SU-DHL-6 (cell line): ENCODE data around the gene APBA2.

Source experiments
- H2AFZ ChIP-seq: fragments of 200-600 bp; sonication (generic); 2 replicates; pipeline ENCODE4 v1.6.1; 2014; ENCODE audit warnings: low read depth, mild to moderate bottlenecking, moderate library complexity, mixed read lengths, antibody characterized with exemption, low read length; ENCODE audit not compliant: severe bottlenecking
- H3F3A ChIP-seq: fragments of 200-600 bp; shearing (Covaris generic); 2 replicates; pipeline ENCODE4 v1.6.0; 2016; ENCODE audit warnings: antibody characterized with exemption, mild to moderate bottlenecking; ENCODE audit not compliant: insufficient read depth
- H3K27ac ChIP-seq: fragments of 200-600 bp; sonication (generic); 2 replicates; pipeline ENCODE4 v1.5.1; 2016; ENCODE audit warnings: low read depth, mild to moderate bottlenecking, low read length, moderate library complexity, mixed read lengths
- H3K27me3 ChIP-seq: fragments of 200-600 bp; sonication (generic), shearing (Covaris generic); 2 replicates; pipeline ENCODE4 v1.6.0; 2014; ENCODE audit warnings: mild to moderate bottlenecking, low read length
- H3K36me3 ChIP-seq: fragments of 200-600 bp; sonication (generic); 2 replicates; pipeline ENCODE4 v1.6.1; 2014; ENCODE audit warnings: mild to moderate bottlenecking, low read length, mixed read lengths
- H3K4me2 ChIP-seq: fragments of 300-600, 200-600 bp; shearing (Covaris generic), sonication (generic); 2 replicates; pipeline ENCODE4 v1.6.0; 2014; ENCODE audit warnings: low read length, low read depth, mild to moderate bottlenecking; ENCODE audit not compliant: poor library complexity, severe bottlenecking
- H3K4me3 ChIP-seq: fragments of 200-600 bp; sonication (generic); 2 replicates; pipeline ENCODE4 v1.5.1; 2014; ENCODE audit warnings: antibody characterized with exemption, low read length, mild to moderate bottlenecking, mixed read lengths; ENCODE audit not compliant: insufficient read depth, poor library complexity, severe bottlenecking
- H3K79me2 ChIP-seq: fragments of 200-600 bp; sonication (generic); 2 replicates; pipeline ENCODE4 v1.6.1; 2014; ENCODE audit warnings: mild to moderate bottlenecking, low read length, moderate library complexity; ENCODE audit not compliant: insufficient read depth
- H3K9ac ChIP-seq: fragments of 200-600 bp; sonication (generic); 2 replicates; pipeline ENCODE4 v1.7.0; 2014; ENCODE audit warnings: mild to moderate bottlenecking, low read length
- H3K9me2 ChIP-seq: fragments of 200-600 bp; sonication (generic); replicated peaks from 2 replicates; pipeline ENCODE4 v1.6.1; 2014; ENCODE audit warnings: low read length; ENCODE audit not compliant: insufficient read depth
- H3K9me3 ChIP-seq: fragments of 200-600 bp; sonication (generic); 2 replicates; pipeline ENCODE4 v1.6.1; 2014; ENCODE audit warnings: low read length, mixed read lengths; ENCODE audit not compliant: insufficient read depth
- H4K20me1 ChIP-seq: fragments of 200-600 bp; sonication (generic); 2 replicates; pipeline ENCODE4 v1.6.1; 2014; ENCODE audit warnings: low read depth, mild to moderate bottlenecking, antibody characterized with exemption, low read length, moderate library complexity, mixed read lengths
- EZH2phosphoT487 ChIP-seq: fragments of 200-600 bp; sonication (generic), shearing (Covaris generic); conservative IDR thresholded peaks from 2 replicates; pipeline ENCODE4 v1.6.1; 2018; ENCODE audit warnings: mild to moderate bottlenecking, antibody characterized with exemption, low read length, moderate library complexity, mixed read lengths
- TF ChIP-seq, protein P1 (sequence below): fragments of 200-600 bp; sonication (generic); IDR thresholded peaks from one replicate; pipeline ENCODE4 v1.5.1; 2017; ENCODE audit warnings: antibody characterized with exemption, mild to moderate bottlenecking, low read length, moderate library complexity; ENCODE audit not compliant: insufficient read depth, poor library complexity, severe bottlenecking

APBA2 gene

GRCh38 chr15:28917791-28918140, 32.0 kb downstream of the APBA2 start:
- no peak overlapping the region for H3K9ac ChIP-seq
- no peaks in the 10 kb centered on the region for H3K79me2 ChIP-seq
- TF ChIP-seq, protein P1, sequence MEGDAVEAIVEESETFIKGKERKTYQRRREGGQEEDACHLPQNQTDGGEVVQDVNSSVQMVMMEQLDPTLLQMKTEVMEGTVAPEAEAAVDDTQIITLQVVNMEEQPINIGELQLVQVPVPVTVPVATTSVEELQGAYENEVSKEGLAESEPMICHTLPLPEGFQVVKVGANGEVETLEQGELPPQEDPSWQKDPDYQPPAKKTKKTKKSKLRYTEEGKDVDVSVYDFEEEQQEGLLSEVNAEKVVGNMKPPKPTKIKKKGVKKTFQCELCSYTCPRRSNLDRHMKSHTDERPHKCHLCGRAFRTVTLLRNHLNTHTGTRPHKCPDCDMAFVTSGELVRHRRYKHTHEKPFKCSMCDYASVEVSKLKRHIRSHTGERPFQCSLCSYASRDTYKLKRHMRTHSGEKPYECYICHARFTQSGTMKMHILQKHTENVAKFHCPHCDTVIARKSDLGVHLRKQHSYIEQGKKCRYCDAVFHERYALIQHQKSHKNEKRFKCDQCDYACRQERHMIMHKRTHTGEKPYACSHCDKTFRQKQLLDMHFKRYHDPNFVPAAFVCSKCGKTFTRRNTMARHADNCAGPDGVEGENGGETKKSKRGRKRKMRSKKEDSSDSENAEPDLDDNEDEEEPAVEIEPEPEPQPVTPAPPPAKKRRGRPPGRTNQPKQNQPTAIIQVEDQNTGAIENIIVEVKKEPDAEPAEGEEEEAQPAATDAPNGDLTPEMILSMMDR = no peak
- TF ChIP-seq EZH2phosphoT487 = no peak
- H3K9me2 ChIP-seq = no peaks in the 10 kb centered on the region
- no peak overlapping the region for H3K4me3 ChIP-seq
- no peaks in the 10 kb centered on the region for H3K36me3 ChIP-seq
- H3K9me3 ChIP-seq = no peaks in the 10 kb centered on the region
- no peak overlapping the region for H3K27ac ChIP-seq
- no peaks in the 10 kb centered on the region for H3F3A ChIP-seq
- H3K27me3 ChIP-seq = no peaks in the 10 kb centered on the region
- H4K20me1 ChIP-seq = no peaks in the 10 kb centered on the region
- H3K4me2 ChIP-seq = no peak overlapping the region
- H2AFZ ChIP-seq = no peak overlapping the region

GRCh38 chr15:28918141-28918983, 32.6 kb downstream of the APBA2 start:
- Histone ChIP-seq H4K20me1 (no peaks in the 10 kb centered on the region), H3F3A (no peaks in the 10 kb centered on the region), H3K27ac (no peak overlapping the region), H3K9me2 (no peaks in the 10 kb centered on the region), H2AFZ (no peak overlapping the region), H3K79me2 (no peaks in the 10 kb centered on the region), H3K9me3 (no peaks in the 10 kb centered on the region), H3K4me3 (no peak overlapping the region), H3K36me3 (no peaks in the 10 kb centered on the region), H3K9ac (no peak overlapping the region), H3K4me2 (no peak overlapping the region), H3K27me3 (no peaks in the 10 kb centered on the region)
- TF ChIP-seq, protein P1 = no peak
- TF ChIP-seq EZH2phosphoT487 = no peak

DNA sequence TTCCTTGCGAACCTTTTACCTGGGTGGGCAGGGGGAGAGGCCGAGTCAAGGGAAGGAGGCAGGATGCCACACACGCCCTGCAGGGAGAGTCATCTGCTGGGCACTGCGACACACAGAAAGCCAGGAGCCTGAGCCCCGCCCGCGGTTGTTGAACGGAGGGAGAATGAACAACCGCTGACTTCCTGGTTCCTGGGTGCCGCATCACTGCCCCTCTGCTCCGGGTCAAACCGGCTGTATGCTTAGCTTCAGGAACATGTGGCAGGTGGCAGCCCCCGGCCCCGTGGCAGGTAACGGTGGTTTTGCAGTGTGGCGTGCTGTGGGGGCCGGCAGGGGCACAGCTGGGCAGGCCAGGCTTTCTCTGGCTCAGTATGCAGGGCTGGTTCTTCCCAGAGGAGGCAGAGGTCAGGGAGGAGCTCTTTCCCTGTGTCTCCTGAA, 33.4 kb downstream of the APBA2 start:
- H3F3A ChIP-seq = no peaks in the 10 kb centered on the region
- H3K4me3 ChIP-seq = no peak overlapping the region
- no peaks in the 10 kb centered on the region for H3K9me2 ChIP-seq
- H2AFZ ChIP-seq = no peak overlapping the region
- H3K27ac ChIP-seq = no peak overlapping the region
- H3K9me3 ChIP-seq = no peaks in the 10 kb centered on the region
- TF ChIP-seq, protein P1 = no peak
- no peak for TF ChIP-seq EZH2phosphoT487
- H3K4me2 ChIP-seq = no peak overlapping the region
- no peaks in the 10 kb centered on the region for H3K27me3 ChIP-seq
- no peaks in the 10 kb centered on the region for H3K36me3 ChIP-seq
- no peaks in the 10 kb centered on the region for H4K20me1 ChIP-seq
- H3K9ac ChIP-seq = no peak overlapping the region
- no peaks in the 10 kb centered on the region for H3K79me2 ChIP-seq
